Body of pancreas (tissue), 4 donors: Measurements from ENCODE around the gene ATP10A.

Experiments used
- CTCF ChIP-seq, 7 experiments: fragments of 450-650 bp in 4 of 7; fragments of 200-600 bp in 3 of 7; sonication (generic) in 3 of 7; IDR thresholded peaks; one replicate each; pipeline ENCODE4 v1.5.1; 2016 to 2019; ENCODE audit warnings: antibody characterized with exemption in 7 of 7
- POLR2A ChIP-seq, 3 donors: fragments of 450-650 bp; IDR thresholded peaks; one replicate each; pipeline ENCODE4 v1.6.1; 2016; ENCODE audit warnings: antibody characterized with exemption in 3 of 3, mild to moderate bottlenecking in 2 of 3

GRCh38 chr15:25863111-25863967, at the start of gene ATP10A:
- TF ChIP-seq CTCF (IDR thresholded peaks at IDR 0.05) (no peak), POLR2A (IDR thresholded peaks at IDR 0.05) (no peak)
